Measurements from ENCODE around the gene KAT2A.

- TF ChIP-seq CTCF (conservative IDR thresholded peaks at IDR 0.05 in 1 of 2, IDR thresholded peaks at IDR 0.05 in 1 of 2; ENCODE audit: extremely low read depth in 1 of 2, insufficient read depth in 1 of 2, low read depth in 1 of 2, low read length in 2 of 2) (no peak), EZH2 (IDR thresholded peaks at IDR 0.05; ENCODE audit: borderline replicate concordance, low read length) (no peak)
These were observed 7.0 kb downstream of the KAT2A start for GRCh38 chr17:42114118-42114517.
